GM23248 (cell line): ENCODE results near the gene IRF1.

ENCODE experiments used
- EZH2 ChIP-seq: fragments of 200-600 bp; sonication (generic); IDR thresholded peaks from 2 replicates; pipeline ENCODE4 v1.6.1; 2018; ENCODE audit warnings: antibody characterized with exemption, mild to moderate bottlenecking; ENCODE audit not compliant: insufficient read depth, poor library complexity, severe bottlenecking
- EZH2phosphoT487 ChIP-seq: fragments of 200-600 bp; sonication (generic); IDR thresholded peaks from 2 replicates; pipeline ENCODE4 v1.6.1; 2018; ENCODE audit warnings: antibody characterized with exemption, moderate library complexity, mild to moderate bottlenecking, low read depth; ENCODE audit not compliant: insufficient read depth

- no peak for TF ChIP-seq EZH2phosphoT487
- TF ChIP-seq EZH2 = no peak
These were observed 12.7 kb upstream of the IRF1 start for GRCh38 chr5:132503244-132503643.
